K562 (cell line): ENCODE results near the gene SLC34A1. TPM values are rescaled to one million over a fixed set of nuclear protein-coding genes. Genes with fewer than 3 reads are reported as not detected.

Experiments used
- ADNP ChIP-seq: fragments of 200-800 bp; sonication (Bioruptor generic); IDR thresholded peaks from 2 replicates; pipeline ENCODE4 v1.6.1; 2016; ENCODE audit warnings: missing genetic modification characterization, missing compliant biosample characterization
- ARID1B ChIP-seq: fragments of 450-650 bp; IDR thresholded peaks from 2 replicates; pipeline ENCODE4 v1.6.1; 2016; ENCODE audit warnings: antibody characterized with exemption, mild to moderate bottlenecking, inconsistent platforms
- BACH1 ChIP-seq: fragments of 200-800 bp; sonication (Bioruptor generic); IDR thresholded peaks from 2 replicates; pipeline ENCODE4 v1.6.1; 2016; ENCODE audit warnings: missing genetic modification characterization, missing compliant biosample characterization
- CHAMP1 ChIP-seq: fragments of 450-650 bp; IDR thresholded peaks from 2 replicates; pipeline ENCODE4 v1.6.1; 2016; ENCODE audit warnings: mild to moderate bottlenecking
- CREM ChIP-seq: IDR thresholded peaks from 2 replicates; pipeline ENCODE4 v1.6.1; 2014; ENCODE audit warnings: antibody characterized with exemption, low read depth
- E2F6 ChIP-seq, 2 experiments: IDR thresholded peaks; 2 replicates each; pipeline ENCODE4 v1.6.1; 2011; ENCODE audit warnings: borderline replicate concordance in 1 of 2, control low read depth in 1 of 2, low read depth in 1 of 2, low read length in 1 of 2, mild to moderate bottlenecking in 1 of 2, mixed read lengths in 1 of 2, moderate library complexity in 1 of 2; ENCODE audit not compliant: insufficient read depth in 1 of 2, insufficient read length in 1 of 2, poor library complexity in 1 of 2, severe bottlenecking in 1 of 2; ENCODE audit errors: extremely low read depth in 1 of 2
- GATAD2B ChIP-seq: fragments of 450-650 bp; IDR thresholded peaks from 2 replicates; pipeline ENCODE4 v1.6.1; 2017; ENCODE audit warnings: mild to moderate bottlenecking, borderline replicate concordance
- HNRNPL ChIP-seq: fragments of 200-400 bp; formaldehyde crosslinking; IDR thresholded peaks from 2 replicates; pipeline ENCODE4 v1.6.1; 2017; ENCODE audit warnings: low read depth, mild to moderate bottlenecking, low read length
- KHSRP ChIP-seq: fragments of 450-650 bp; IDR thresholded peaks from 2 replicates; pipeline ENCODE4 v1.6.1; 2017
- KLF13 ChIP-seq: fragments of 450-650 bp; IDR thresholded peaks from 2 replicates; pipeline ENCODE4 v1.6.1; 2016; ENCODE audit warnings: missing genetic modification characterization, low read depth, mild to moderate bottlenecking, missing compliant biosample characterization, moderate library complexity, borderline replicate concordance
- MAFF ChIP-seq: IDR thresholded peaks from 2 replicates; pipeline ENCODE4 v1.6.1; 2012; ENCODE audit warnings: low read length, improper control_type of control experiment
- MEF2A ChIP-seq: IDR thresholded peaks from 2 replicates; pipeline ENCODE4 v1.6.1; 2011; ENCODE audit warnings: low read depth, mild to moderate bottlenecking, low read length, moderate library complexity; ENCODE audit not compliant: control insufficient read depth
- MYC ChIP-seq, 2 experiments: fragments of 250-450 bp in 1 of 2; sonication (Bioruptor Pico) in 1 of 2; IDR thresholded peaks; 2 replicates each; pipeline versions ENCODE4 v1.5.1 to v1.6.1; 2012 to 2021; ENCODE audit warnings: low read depth in 2 of 2, borderline replicate concordance in 1 of 2, improper control_type of control experiment in 1 of 2, low read length in 1 of 2, mild to moderate bottlenecking in 1 of 2, moderate library complexity in 1 of 2
- RREB1 ChIP-seq: fragments of 250-450 bp; sonication (Bioruptor Pico); IDR thresholded peaks from 2 replicates; pipeline ENCODE4 v1.4.0; 2020
- SMARCA4 ChIP-seq: fragments of 450-650 bp; IDR thresholded peaks from 2 replicates; pipeline ENCODE4 v1.6.1; 2016
- TEAD4 ChIP-seq, 2 experiments: sonication (generic) in 1 of 2; formaldehyde crosslinking in 1 of 2; IDR thresholded peaks; 2 replicates each; pipeline versions ENCODE4 v1.6.1 to v1.8.0; 2012 to 2022; ENCODE audit warnings: borderline replicate concordance in 1 of 2, inconsistent platforms in 1 of 2, low read length in 1 of 2, mild to moderate bottlenecking in 1 of 2, missing genetic modification reagents in 1 of 2
- ZNF165 ChIP-seq: fragments of 250-450 bp; sonication (Bioruptor Pico); IDR thresholded peaks from 2 replicates; pipeline ENCODE4 v1.4.0; 2020; ENCODE audit warnings: borderline replicate concordance
- ZNF23 ChIP-seq: fragments of 250-450 bp; sonication (Bioruptor Pico); IDR thresholded peaks from 2 replicates; pipeline ENCODE4 v1.4.0; 2020; ENCODE audit warnings: mild to moderate bottlenecking
- polyA plus RNA-seq, 8 experiments: library from polyadenylated mRNA; depleted of rRNA in 4 of 8; stranded (reverse) in 5 of 8; unstranded in 3 of 8; fragments of >200 nt; fragmentation: Nextera tagmentation in 2 of 8; fragmentation: Illumina TruSeq in 1 of 8; extraction: Ambion mirVana in 2 of 8; extraction: Trizol in 1 of 8; gene quantifications; 2 replicates each; pipeline versions ENCODE4 v1.2.1 to v1.2.3, GENCODE V29; 2011 to 2014; ENCODE audit warnings: inconsistent platforms in 1 of 8, missing spikeins in 1 of 8
- total RNA-seq, 7 experiments: library from RNA; depleted of rRNA in 6 of 7; stranded (reverse); fragments of >200 nt in 6 of 7; fragmentation: Illumina TruSeq in 2 of 7; extraction: Trizol in 2 of 7; gene quantifications; 2 replicates each; pipeline versions ENCODE4 v1.2.1 to v1.2.3, GENCODE V29; 2011 to 2021; ENCODE audit warnings: low replicate concordance in 1 of 7

SLC34A1 gene
- total and polyA plus RNA-seq, 9 of the 15 experiments (the other 6 are each of a cell fraction or from before 2014, with no cell fraction given), result not detected

GRCh38 chr5:177427919-177428573 lies 43.8 kb downstream of the SLC34A1 start (continued):
- TF ChIP-seq RREB1 (CRISPR knock-in tag) (no peak), MAFF (peak; percentile 72), ZNF23 (CRISPR knock-in tag) (no peak), KHSRP (no peak), GATAD2B (peak; percentile 54; the same call in 1 of the 2 replicates), ADNP (tag) (no peak), BACH1 (tag) (0 out of 2 replicates have a peak, but pooled peaks have one; percentile 30), ZNF165 (CRISPR knock-in tag) (no peak), CREM (peak; percentile 69), TEAD4 (IDR thresholded peaks at IDR 0.05; ENCODE audit: low read length) (peak; percentile 4; the same call in 1 of the 2 replicates), TEAD4 (CRISPR knock-in tag; IDR thresholded peaks at IDR 0.05; ENCODE audit: borderline replicate concordance) (no peak), MYC (IDR thresholded peaks at IDR 0.05; ENCODE audit: low read depth, low read length) (peak; percentile 56), MYC (CRISPR knock-in tag; IDR thresholded peaks at IDR 0.05; ENCODE audit: borderline replicate concordance, low read depth) (no peak), KLF13 (tag) (peak; percentile 12; the same call in 1 of the 2 replicates), MEF2A (0 out of 2 replicates have a peak, but pooled peaks have one; percentile 16), HNRNPL (0 out of 2 replicates have a peak, but pooled peaks have one; percentile 44), E2F6 (IDR thresholded peaks at IDR 0.05; ENCODE audit: borderline replicate concordance in 1 of 2, extremely low read depth in 1 of 2, insufficient read depth in 1 of 2, insufficient read length in 1 of 2, low read depth in 1 of 2, low read length in 1 of 2, poor library complexity in 1 of 2, severe bottlenecking in 1 of 2) (no peak), SMARCA4 (peak; percentile 53; the same call in 1 of the 2 replicates), CHAMP1 (no peak), ARID1B (peak; percentile 69)
